Common myeloid progenitor, CD34-positive (primary cell): Measurements from ENCODE around the gene GMPR.

Source experiments
- CTCF ChIA-PET: fragments of 350-600 bp; sonication (Branson Sonifier 250); formaldehyde crosslinking; loops from one replicate; lab custom pipeline; 2021; ENCODE audit warnings: antibody characterized with exemption; lab: Charles Lee
- POLR2A ChIA-PET: fragments of 350-600 bp; sonication (Branson Sonifier 250); formaldehyde crosslinking; loops from one replicate; lab custom pipeline; 2021; ENCODE audit warnings: antibody characterized with exemption; lab: Charles Lee
- DNase-seq, 3 donors: peaks; one replicate each; pipeline versions ENCODE4 v3.0.0 to v3.0.0-alpha.2; 2013
- H3K27ac ChIP-seq, 2 experiments: 1 replicate in 1 of 2; 2 replicates in 1 of 2; pipeline ENCODE4 v1.7.0; 2013; ENCODE audit warnings: inconsistent platforms in 2 of 2, low read length in 2 of 2, mild to moderate bottlenecking in 2 of 2, low read depth in 1 of 2, moderate library complexity in 1 of 2; ENCODE audit not compliant: severe bottlenecking in 2 of 2, insufficient read depth in 1 of 2, poor library complexity in 1 of 2
- H3K27me3 ChIP-seq, 5 experiments: replicated peaks in 2 of 5; 1 replicate in 3 of 5; 2 replicates in 2 of 5; pipeline versions ENCODE4 v1.6.1 to v1.7.0; 2013; ENCODE audit warnings: low read length in 4 of 5, mild to moderate bottlenecking in 2 of 5, moderate library complexity in 2 of 5, inconsistent platforms in 1 of 5; ENCODE audit not compliant: insufficient read depth in 5 of 5, control insufficient read depth in 4 of 5
- H3K36me3 ChIP-seq, 4 experiments: 1 replicate in 2 of 4; 2 replicates in 2 of 4; pipeline versions ENCODE4 v1.6.1 to v1.7.0; 2013; ENCODE audit warnings: low read length in 3 of 4, control low read depth in 1 of 4, mild to moderate bottlenecking in 1 of 4; ENCODE audit not compliant: control insufficient read depth in 4 of 4, insufficient read depth in 4 of 4
- H3K4me1 ChIP-seq, 4 experiments: 1 replicate in 3 of 4; 2 replicates in 1 of 4; pipeline versions ENCODE4 v1.6.1 to v1.7.1; 2013; ENCODE audit warnings: low read length in 3 of 4, mild to moderate bottlenecking in 3 of 4, control low read depth in 1 of 4, inconsistent platforms in 1 of 4, moderate library complexity in 1 of 4; ENCODE audit not compliant: control insufficient read depth in 4 of 4, insufficient read depth in 4 of 4; ENCODE audit errors: control extremely low read depth in 1 of 4
- H3K4me3 ChIP-seq, 7 experiments: 1 replicate in 4 of 7; 2 replicates in 3 of 7; pipeline versions ENCODE4 v1.5.1 to v1.7.0; 2013; ENCODE audit warnings: mild to moderate bottlenecking in 7 of 7, low read length in 6 of 7, moderate library complexity in 6 of 7, inconsistent platforms in 2 of 7, low read depth in 2 of 7, control low read depth in 1 of 7; ENCODE audit not compliant: insufficient read depth in 4 of 7, control insufficient read depth in 1 of 7; ENCODE audit errors: extremely low read depth in 1 of 7
- H3K9me3 ChIP-seq, 5 experiments: 1 replicate in 4 of 5; 2 replicates in 1 of 5; pipeline versions ENCODE4 v1.6.1 to v1.7.1; 2013; ENCODE audit warnings: low read length in 4 of 5, mild to moderate bottlenecking in 2 of 5, inconsistent platforms in 1 of 5, low read depth in 1 of 5, moderate library complexity in 1 of 5; ENCODE audit not compliant: control insufficient read depth in 4 of 5, insufficient read depth in 2 of 5; ENCODE audit errors: control extremely low read depth in 1 of 5
- WGBS: methylation state at CpG from one replicate; pipeline ENCODE4 v1.1.5; 2013; ENCODE audit not compliant: insufficient coverage; 5-methylcytosine and 5-hydroxymethylcytosine counted together

Gene GMPR

GRCh38 chr6:16270178-16270794 lies 31.9 kb downstream of the GMPR start:
- ChIA-PET CTCF (interaction anchor here (0.9 kb wide), 1 partner anchor 16 kb away, joined by 3 read pairs; no protein-coding TSS in a partner anchor), POLR2A (no interaction called here)
- H3K4me1 ChIP-seq: peaks cover 1 to 7% (median 3%) of the 10 kb centered on the region in 4 experiments
- H3K9me3 ChIP-seq: no peaks in the 10 kb centered on the region
- H3K27me3 ChIP-seq: no peaks in the 10 kb centered on the region
- WGBS: 93% methylated on average over 3 of the region's 5 CpGs
- peak overlapping the region in 1 of 2 experiments; percentile 16 for H3K27ac ChIP-seq
- peaks cover 0 to 14% (median 4%) of the 10 kb centered on the region in 4 experiments for H3K36me3 ChIP-seq
- DNase-seq: peak; percentile 12 to 58 (median 38)
- H3K4me3 ChIP-seq: no peak overlapping the region

GRCh38 chr6:16271428-16271827 lies 33.0 kb downstream of the GMPR start:
- Histone ChIP-seq H3K9me3 (no peaks in the 10 kb centered on the region), H3K36me3 (peaks cover 0 to 16% (median 9%) of the 10 kb centered on the region in 4 experiments), H3K27me3 (no peaks in the 10 kb centered on the region), H3K4me1 (peaks cover 1 to 7% (median 3%) of the 10 kb centered on the region in 4 experiments), H3K4me3 (no peak overlapping the region), H3K27ac (no peak overlapping the region)
- ChIA-PET POLR2A (no interaction called here), CTCF (no interaction called here)
- DNase-seq: no peak
- WGBS: 100% methylated on average over 2 of the region's 5 CpGs

GRCh38 chr6:16272201-16272600 lies 33.8 kb downstream of the GMPR start:
- Histone ChIP-seq H3K4me1 (peaks cover 1 to 7% (median 3%) of the 10 kb centered on the region in 4 experiments), H3K9me3 (no peaks in the 10 kb centered on the region), H3K4me3 (no peak overlapping the region), H3K36me3 (peaks cover 0 to 16% (median 9%) of the 10 kb centered on the region in 4 experiments), H3K27ac (no peak overlapping the region), H3K27me3 (no peaks in the 10 kb centered on the region)
- ChIA-PET POLR2A (no interaction called here), CTCF (no interaction called here)
- no peak for DNase-seq
- WGBS: no CpG with 5 or more reads among the region's 1 CpG

- WGBS: 14% methylated on average over 1 of the region's 1 CpG
- CTCF ChIA-PET: no interaction called here
Observed at GRCh38 chr6:16273256-16273655, 34.9 kb downstream of the GMPR start.

GRCh38 chr6:16274483-16274882 lies 36.1 kb downstream of the GMPR start:
- H3K27me3 ChIP-seq: no peaks in the 10 kb centered on the region
- H3K9me3 ChIP-seq: no peaks in the 10 kb centered on the region
- peaks cover 1 to 7% (median 3%) of the 10 kb centered on the region in 4 experiments for H3K4me1 ChIP-seq
- CTCF ChIA-PET: interaction anchor here (0.6 to 1.4 kb wide), 6 partner anchors 12 to 457 kb away, joined by 3 to 5 read pairs (median 3); no protein-coding TSS in a partner anchor
- no peak for DNase-seq
- 98% methylated on average over 3 of the region's 4 CpGs for WGBS
- no peak overlapping the region for H3K27ac ChIP-seq
- H3K4me3 ChIP-seq: no peak overlapping the region
- H3K36me3 ChIP-seq: peaks cover 0 to 29% (median 21%) of the 10 kb centered on the region in 4 experiments
- POLR2A ChIA-PET: no interaction called here

More at GRCh38 chr6:16273256-16273655, 34.9 kb downstream of the GMPR start:
- peak in 2 of 3 donors; percentile 7 to 14 for DNase-seq
- H3K27ac ChIP-seq: no peak overlapping the region
- H3K4me3 ChIP-seq: no peak overlapping the region
- peaks cover 1 to 7% (median 3%) of the 10 kb centered on the region in 4 experiments for H3K4me1 ChIP-seq
- H3K27me3 ChIP-seq: no peaks in the 10 kb centered on the region
- no peaks in the 10 kb centered on the region for H3K9me3 ChIP-seq
- peaks cover 0 to 17% (median 12%) of the 10 kb centered on the region in 4 experiments for H3K36me3 ChIP-seq
- POLR2A ChIA-PET: no interaction called here

- ChIA-PET CTCF (interaction anchor here (0.6 to 2.9 kb wide), 6 partner anchors 9 to 456 kb away, joined by 3 to 16 read pairs (median 3); no protein-coding TSS in a partner anchor), POLR2A (no interaction called here)
- Histone ChIP-seq H3K36me3 (peaks cover 0 to 30% (median 21%) of the 10 kb centered on the region in 4 experiments), H3K4me1 (peaks cover 1 to 7% (median 3%) of the 10 kb centered on the region in 4 experiments), H3K9me3 (no peaks in the 10 kb centered on the region), H3K27me3 (no peaks in the 10 kb centered on the region), H3K27ac (no peak overlapping the region), H3K4me3 (no peak overlapping the region)
- DNase-seq: no peak
- WGBS: 95% methylated on average over 4 of the region's 10 CpGs
Observed at GRCh38 chr6:16274885-16275589, 36.6 kb downstream of the GMPR start.
